Right forelimb (tissue), 1 donor: ENCODE measurements around the gene PPP1R2C.

Experiments
- DNase-seq: peaks from one replicate; pipeline ENCODE4 v3.0.0-alpha.2; 2018

The PPP1R2C gene

DNA sequence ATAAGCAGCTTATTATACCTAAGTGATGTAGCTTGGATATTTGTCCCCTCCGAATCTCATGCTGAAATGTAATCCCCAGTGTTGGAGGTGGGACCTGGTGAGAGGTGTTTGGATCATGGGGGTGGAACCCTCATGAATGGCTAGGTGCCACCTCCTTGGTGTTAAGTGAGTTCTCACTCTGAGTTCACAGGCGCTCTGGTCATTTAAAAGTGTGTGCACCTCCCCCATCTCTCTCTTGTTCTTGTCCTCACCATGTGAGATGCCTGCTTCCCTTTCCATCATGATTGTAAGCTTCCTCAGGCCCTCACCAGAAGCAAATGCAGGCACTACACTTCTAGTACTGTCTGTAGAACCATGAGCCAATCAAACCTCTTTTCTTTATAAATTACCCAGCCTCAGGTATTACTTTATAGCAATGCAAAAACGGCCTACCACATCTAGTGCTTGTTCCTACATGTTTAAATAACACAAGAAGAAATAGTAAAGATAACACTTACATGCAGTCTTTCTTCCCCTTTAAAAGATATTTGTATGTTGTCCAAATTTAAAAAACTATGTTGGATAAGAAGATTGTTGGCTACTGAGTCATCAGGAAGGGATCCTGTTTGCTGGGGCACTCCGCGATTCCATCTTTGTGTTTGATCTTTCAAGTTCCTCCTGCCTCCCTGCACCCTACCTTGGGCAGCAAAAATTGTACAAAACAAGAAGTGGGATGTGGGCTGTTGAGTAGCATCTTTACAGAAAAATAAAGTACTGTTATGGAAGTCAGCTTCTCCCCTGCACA, 29.7 kb downstream of the PPP1R2C start:
- no peak for DNase-seq

DNA sequence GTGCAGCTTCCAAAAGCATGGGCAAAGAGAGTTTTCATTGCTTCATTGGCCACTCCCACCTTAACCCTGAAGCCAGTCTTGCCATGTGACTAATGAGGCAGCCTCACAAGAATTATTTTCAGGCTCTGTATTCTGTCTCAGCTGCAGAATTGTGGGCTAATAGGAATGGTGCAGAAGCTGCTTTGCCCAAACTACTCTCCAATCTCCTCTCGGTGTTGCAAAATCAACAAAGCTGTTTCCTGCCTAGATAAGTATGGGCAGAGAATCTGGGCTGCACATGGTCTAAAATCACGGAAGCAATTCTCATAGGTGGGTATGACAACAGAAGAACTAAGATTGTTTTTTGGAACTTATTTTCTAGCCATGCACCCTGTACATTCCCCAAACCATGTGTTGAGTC, 31.4 kb downstream of the PPP1R2C start:
- DNase-seq = no peak

GRCh38 chrX:42740456-42740855, 37.5 kb downstream of the PPP1R2C start:
- no peak for DNase-seq

- peak; percentile 37 for DNase-seq
These were observed 38.2 kb downstream of the PPP1R2C start for GRCh38 chrX:42739741-42740140.

GRCh38 chrX:42739258-42739657, 38.7 kb downstream of the PPP1R2C start:
- DNase-seq = no peak

DNA sequence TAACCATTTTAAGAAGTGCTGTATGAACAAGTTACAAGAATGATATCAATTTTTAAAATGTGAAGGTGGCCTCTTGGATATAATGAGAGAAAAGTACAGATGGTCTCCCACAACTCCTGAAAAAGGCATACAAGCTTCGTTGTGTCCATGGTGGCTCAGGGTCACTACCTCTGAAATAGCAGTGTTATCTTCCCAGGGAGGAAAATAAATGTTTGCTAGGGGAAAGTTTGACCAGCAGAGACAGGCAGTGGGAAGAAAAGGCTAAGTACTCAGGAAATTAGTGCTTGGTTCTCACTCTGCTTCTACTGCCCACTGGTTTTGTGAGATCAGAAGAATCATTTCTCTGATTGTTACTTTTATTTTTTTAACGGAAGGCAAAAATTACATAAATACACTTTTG, 39.4 kb downstream of the PPP1R2C start:
- no peak for DNase-seq

DNA sequence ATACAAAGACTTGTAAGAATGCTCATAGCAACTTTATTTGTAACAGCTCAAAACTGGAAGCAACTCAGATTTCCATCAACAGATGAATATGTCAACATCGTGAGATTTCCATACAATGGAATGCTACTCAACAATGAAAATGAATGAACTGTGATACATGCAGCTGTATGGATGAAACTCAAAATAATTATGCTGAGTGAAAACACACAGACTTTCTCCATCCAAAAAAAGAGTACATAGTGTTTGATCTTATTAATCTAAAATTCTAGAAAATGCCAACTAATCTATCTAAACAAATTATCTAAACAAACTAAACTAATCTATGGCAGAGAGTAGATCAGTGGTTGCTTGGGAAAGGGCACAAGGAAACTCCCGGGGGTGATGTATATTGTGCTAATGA, 42.7 kb downstream of the PPP1R2C start:
- no peak for DNase-seq

- DNase-seq = peak; percentile 43
These were observed 45.5 kb downstream of the PPP1R2C start for GRCh38 chrX:42732506-42732905.
